Hematopoietic multipotent progenitor cell treated with erythropoietin and hydrocortisone succinate and interleukin-3 and kit ligand, for 17 days (in vitro differentiated cells): ENCODE measurements around the gene PRKCE.

Experiments
- DNase-seq: peaks from one replicate; pipeline ENCODE4 v3.0.0-alpha.2; 2015; ENCODE audit warnings: low spot score

PRKCE gene

DNA sequence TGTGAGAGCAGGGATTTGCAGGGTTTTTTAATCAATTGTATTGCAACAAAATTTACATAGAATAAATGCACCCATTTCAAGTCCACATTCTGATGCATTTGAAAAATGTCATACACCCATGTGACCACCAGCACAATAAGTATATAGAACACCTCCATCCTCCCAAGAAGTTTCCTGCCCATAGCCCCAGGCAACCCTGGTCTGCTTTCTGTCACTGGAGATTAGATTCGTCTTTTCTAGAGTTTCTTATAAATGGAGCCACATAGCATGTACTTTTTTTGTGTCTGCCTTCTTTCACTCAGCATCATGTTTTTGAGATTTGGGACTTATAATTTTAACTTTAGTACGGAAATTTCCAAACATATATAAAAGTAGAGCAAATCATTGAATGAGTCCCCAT, 518.6 kb downstream of the PRKCE start:
- no peak for DNase-seq

DNA sequence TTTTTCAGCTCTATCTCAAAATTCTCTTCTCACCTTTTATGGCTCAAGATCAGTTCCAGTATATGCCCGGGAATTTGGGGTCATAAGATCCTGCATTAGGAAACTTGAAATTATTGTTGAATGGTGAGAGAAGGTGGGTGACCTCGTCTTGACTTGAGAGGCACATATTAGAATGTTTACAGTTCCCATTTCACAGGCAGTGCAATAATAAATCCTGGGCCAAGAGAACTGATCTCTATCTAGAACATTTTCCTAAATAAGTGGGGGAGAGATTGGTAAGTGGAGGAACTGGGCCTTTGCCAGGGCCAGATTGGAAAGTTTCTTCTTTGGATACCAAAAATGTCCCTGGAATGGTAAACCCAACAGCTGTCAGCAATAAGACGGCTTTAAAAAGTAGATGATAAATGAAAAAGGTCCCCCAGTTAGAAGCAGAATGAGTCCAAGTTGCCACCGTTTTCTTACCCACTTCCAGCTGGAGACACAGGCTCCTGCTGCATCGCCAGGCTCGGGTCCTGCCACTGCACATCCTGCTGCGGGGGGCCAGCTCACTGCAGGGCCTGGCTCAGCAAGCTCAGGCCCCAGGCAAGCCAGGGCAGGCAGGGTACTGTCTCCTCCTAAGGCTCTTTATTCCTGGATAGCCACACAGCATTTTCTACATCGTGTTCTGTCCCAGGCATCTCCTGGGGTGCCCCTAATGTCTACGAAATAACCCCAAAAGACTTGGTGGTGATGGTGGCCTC, 519.3 kb downstream of the PRKCE start:
- DNase-seq = no peak

DNA sequence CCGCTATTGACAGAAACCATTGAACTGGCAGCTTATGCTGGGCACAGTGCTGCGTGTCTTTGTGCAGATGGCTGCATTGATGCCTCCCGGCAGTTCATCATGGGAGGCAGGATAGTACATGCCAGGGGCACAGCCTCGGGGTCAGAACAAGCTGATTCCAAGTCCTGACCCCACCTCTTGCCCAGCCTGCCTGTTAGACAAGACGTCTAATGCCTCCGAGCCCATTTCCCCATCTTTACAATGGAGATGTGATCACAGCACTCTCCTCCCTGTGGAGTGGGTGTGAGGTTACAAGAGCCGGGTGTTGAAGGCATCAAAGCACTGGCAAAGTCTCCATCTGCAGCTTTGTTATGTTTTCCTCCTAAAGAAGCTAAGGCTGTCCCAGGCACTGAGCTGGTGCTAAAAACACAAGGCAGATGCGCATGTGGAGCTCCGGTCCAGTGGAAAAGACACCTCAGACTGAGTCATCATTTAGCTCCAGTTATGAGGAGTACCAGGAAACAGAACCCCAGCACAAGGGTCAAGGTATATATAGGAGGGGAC, 520.0 kb downstream of the PRKCE start:
- DNase-seq = no peak

DNA sequence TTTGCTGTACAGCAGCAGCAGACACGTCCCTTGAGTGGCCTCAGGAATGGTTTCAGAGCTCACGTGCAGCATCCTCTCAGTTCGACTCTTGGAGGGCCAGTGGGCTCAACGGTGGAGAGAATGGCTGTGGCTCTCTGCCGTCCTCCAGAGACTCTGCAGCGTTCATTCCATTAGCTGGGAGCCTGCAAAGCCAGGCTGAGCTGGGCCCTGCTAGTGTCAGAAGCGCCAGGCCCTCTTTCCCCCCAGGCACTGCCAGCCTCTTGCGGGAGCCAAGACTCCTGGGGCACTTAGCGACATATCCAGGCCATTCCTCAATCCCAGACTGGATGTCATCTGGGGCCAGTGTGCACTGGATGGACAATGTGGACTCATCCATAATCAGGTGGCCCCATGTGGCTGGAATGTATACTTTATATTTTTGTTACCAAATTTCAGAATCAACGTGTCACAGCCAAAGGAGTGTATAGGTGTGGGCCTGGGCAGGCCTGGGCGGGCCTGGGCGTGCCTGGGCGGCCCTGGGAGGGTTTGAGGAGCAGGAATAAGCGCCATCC, 520.6 kb downstream of the PRKCE start:
- DNase-seq = no peak

DNA sequence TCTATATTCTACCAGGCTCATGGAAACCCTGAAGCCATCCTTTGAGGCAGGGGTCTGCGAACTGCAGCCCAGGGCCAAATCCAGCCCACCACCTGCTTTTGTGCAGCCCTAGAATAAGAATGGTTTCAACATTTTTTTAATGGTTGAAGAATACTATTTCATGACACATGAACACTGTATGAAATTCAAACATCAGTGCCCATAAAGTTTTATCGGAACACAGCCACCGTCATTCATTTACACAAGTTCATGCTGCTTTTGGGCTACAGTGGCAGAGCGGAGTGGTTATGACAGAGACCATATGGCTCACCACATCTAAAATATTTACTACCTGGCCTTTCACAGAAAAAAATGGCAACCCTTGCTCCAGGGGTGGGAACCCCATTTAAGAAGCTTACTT, 521.6 kb downstream of the PRKCE start:
- DNase-seq = no peak

DNA sequence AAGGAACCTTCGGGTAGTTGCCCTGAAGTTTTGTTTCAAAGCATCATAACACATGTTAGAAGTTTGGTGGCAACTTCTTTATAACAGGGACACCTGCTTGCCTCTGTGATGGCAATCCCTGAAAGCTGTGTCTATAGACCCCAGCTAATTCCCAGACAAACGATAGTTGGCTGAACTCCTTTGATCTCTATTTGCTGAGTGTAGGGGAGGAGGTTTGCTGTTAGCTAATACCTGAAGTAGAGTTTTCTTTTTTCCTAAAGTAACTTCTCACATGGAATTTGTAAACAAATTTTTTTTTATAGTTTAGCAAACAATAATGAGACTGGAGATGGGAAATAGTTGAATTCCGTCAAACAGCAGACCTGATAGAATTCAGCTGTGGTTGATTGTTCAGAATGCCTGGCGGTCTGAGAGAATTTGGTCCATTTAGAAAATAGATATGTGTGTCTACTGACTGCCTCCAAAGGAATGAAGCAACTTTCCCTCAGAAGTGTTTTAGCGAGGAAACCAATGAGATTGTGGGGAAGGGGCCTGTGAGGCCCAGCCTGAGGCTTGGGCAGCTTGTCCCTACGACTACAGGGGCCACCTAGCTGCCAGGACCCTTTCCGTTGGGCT, 522.3 kb downstream of the PRKCE start:
- DNase-seq = no peak

DNA sequence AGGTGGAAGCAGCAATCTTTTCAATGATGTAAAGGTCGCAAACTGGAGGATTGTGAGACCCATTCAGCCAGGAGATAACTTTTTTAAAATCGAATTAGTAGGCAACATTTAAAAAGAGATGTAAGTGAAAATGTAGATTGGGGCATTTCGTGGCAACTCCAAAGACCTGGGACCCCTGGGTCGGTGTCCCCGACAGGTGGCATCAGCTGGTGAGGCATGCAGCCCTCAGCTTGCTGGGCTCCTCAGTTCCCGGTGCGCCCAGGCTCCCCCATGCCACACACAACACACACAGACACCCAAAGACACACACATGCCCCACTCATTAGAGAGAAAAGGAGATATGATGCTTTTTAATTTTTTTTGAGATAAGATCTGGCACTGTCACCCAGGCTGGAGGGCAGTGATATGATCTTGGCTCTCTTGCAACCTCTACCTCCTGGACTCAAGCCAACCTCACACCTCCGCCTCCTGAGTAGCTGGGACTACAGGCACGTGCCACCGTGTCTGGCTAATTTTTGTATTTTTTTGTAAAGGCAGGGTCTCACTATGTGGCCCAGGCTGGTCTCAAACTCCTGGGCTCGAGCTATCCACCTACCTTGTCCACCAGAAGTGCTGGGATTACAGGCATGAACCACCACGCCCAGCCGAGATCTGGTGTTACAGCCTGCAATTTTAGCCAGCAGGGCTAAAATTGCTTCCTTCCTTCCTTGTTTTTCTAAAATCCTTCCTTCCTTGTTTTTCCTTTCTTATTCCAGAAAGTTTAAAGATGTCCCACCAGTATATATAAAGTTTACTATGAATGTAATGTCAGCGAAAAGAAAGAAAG, 523.1 kb downstream of the PRKCE start:
- DNase-seq = no peak

DNA sequence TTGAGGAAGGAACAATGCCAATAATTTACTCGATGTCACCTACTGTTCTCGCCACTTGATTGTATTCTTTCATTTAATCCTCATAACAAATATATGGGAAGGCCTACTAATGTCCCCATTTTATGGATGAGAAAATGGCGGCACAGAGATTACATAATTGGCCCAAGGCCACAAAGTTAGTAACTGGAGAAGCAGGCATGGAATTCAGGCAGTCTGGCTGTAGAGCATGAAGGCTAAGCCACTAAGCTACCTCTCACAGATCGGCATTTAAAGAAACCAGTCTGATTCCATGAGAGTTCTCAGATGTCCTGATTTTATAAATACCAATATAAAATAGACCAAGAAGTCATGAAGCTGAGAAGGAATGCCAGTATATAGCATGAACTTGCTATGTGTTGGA, 523.9 kb downstream of the PRKCE start:
- no peak for DNase-seq

DNA sequence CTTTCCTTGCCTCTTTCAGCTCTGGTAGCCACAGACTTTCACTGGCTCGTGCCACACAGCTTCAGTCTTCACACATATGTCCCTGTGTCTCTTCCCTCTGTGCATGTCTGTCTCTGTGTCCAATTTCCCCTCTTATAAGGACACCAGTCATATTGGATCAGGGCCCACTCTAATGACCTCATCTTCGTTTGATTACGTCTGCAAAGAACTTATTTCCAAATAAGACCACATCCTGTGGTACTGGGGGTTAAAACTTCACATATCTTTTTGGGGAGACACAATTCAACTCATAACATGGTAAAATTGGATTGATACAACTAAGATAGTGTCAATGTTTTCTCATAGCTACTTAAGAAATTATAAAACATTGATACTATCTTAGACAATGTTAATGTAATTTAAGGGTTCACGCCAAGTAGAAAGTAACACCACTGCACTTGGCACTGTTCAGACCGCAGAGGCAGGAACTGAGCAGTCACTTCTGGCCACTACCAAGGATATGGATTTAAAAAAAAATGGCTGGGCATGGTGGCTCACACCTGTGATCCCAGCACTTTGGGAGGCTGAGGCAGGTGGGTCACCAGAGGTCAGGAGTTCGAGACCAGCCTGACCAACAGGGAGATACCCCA, 526.1 kb downstream of the PRKCE start:
- no peak for DNase-seq

DNA sequence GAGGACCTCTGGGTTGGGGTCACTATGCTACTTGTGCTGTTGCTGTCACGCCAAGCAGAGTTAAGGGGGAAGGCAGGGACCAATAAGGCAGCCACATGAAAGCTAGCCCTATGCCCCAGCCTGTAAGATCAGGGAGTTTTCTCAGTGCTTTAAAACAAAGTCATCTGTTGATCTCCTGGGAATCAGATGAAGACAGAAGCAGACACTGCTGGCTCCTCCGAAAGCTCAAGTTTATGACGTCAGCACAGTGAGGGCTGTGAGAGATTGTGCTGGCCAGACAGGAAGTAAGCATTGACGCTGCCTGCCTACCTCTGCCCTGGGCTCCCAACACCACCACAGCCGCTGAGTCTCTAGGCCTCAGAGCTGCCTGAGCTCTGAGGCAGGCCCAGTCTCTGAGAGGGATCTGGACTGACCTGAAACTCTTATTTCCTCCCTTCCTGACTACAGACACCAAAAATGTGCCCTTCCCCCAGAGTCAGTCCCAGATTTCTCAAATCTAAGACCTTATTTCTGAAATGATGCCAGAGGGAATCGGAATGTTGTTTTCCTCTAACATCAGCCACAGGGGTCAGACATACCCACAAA, 527.7 kb downstream of the PRKCE start:
- DNase-seq = no peak

DNA sequence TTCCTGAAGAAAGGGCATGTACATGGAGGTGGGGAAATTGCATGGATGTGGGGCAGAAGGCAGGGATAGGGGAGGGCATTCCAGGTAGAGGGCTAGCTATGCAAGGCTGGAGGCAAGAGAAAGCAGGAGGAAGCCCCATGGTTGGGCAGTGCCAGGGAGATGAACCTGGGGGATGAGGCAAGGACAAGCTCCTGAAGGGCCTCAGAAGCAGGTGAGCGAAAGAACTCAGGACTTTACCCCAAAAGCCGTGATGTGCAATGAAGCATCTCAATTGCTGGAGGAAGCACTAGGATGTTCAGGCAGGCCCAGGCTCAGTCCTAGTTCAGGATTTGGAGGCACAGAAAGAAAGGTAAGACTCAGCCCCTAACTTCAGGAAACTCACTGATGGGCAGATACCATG, 528.7 kb downstream of the PRKCE start:
- DNase-seq = no peak

DNA sequence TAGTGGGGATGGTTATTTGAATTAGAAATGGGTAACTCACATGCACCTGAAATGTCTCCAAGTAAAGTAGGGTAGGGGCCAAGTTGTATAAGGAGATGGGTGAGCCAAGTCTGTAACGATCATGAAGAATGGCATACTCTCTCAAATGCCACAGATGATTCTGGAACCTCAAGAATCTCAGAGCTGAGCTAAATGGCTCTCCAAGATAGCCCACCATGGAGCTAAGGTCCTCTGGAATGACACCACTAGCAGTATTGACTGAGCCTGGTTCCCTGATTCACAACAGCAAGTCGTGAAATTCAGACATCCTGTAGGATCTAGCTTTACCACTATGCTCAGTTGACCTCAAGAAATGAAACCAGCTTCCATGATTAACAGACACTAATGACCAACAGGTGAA, 529.8 kb downstream of the PRKCE start:
- no peak for DNase-seq

DNA sequence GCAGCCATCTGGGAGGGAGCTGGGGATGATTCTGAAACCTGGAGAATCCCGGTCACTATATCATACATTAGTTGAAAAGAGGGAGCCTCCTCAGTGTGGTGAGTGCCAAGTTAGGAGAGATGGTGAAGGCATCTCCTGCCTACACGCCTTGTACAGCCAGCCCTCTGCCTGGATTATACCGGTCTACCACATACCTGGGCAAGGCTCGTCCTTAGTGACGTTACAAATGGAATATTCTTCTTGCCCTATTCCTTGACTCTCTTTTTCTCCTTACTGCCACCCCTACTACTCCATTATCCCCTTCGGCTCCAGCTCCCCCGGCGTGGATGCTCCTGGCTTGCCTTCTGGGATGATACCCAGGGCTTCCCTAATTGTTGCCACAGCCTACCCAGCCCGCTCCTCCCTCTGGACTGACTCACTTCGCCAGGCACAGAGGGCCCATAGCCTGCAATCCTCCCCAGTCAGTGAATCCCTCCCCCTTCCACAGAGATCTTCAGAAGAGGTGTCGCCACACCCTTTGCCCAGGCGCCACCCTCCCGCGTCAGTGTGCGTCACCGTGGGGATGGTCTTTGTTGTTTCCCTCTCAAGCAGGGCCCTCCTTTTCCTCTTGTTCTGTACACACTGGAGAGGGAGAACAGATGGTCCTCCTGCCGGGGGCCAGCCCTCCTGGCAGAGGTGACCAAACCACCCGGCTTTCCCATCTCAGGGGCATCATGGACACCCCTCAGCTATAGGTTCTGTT, 530.5 kb downstream of the PRKCE start:
- DNase-seq = no peak

DNA sequence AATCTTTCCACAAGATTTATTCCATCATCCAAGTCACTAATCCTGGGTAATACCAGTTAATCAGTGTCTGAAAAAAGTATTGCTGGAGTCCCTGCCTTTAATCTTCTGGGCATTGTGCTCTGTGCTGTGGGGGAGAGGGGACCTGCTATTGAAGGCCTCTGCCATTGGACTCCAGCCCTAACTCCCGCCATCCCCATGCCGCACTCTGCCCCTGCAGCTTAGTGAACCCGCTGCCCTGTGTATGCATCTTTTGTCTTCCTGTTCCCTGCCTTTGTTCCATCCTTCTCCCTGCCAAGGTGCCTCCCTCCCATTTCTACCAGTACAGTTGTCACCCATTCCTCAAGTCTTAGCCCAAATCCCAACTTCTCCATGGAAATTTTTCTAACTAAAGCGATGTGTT, 532.0 kb downstream of the PRKCE start:
- no peak for DNase-seq

DNA sequence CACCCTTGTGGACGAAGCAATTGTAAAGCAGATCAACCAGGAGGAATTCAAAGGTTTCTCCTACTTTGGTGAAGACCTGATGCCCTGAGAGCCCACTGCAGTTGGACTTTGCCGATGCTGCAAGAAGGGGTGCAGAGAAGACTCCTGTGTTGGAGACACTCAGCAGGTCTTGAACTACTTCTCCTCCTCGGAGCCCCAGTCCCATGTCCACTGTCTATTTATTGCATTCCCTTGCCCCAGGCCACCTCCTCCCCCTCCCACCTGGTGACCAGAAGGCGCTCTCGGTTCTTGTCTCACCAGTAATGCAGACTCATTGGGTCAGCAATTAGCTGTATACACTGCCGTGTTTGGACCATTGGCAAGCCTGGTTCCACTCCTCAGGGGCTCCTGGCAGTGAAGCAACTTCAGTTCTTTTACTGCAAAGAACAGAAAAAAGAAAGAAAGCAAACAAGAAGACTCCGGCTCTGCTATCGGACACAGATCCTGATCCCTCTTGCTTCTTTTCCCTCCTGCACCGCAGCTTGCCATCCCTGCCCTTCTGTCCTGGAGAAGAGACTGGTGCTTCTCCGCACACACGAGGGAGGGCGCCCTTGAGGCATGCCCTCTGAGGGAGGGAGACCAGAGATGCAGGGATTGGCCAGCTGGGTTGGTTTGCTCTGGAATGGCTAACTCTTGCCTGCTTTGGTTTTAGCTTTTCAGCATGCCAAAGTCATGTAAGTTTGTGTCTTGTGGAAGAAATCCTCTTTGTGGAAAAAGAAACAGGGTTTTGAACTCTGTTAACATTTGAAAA, 533.5 kb downstream of the PRKCE start:
- no peak for DNase-seq

DNA sequence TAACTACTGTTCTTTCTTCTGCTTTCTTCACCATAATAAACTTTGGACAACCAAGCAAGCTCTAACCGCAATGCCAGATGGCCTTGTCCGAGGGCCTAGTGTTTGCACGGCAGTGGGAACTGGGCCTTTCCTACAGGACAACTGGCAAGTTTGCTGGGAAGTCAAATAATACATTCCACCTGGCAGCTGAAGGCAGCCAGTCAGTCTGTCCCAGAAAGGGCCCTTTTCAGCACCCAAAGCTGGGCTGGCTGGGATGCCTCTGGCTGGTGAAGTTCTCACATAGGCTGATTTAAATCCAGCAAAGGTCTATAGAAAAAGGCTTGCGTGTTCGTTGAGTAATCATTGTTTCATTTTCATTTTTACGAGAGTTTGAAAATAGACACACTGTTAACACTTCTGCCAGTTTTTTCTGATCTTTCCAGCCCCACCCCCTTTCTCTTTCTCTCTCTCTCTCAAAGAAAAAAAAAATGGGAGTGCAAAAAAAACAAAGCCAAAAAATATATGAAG, 535.7 kb downstream of the PRKCE start:
- DNase-seq = no peak

DNA sequence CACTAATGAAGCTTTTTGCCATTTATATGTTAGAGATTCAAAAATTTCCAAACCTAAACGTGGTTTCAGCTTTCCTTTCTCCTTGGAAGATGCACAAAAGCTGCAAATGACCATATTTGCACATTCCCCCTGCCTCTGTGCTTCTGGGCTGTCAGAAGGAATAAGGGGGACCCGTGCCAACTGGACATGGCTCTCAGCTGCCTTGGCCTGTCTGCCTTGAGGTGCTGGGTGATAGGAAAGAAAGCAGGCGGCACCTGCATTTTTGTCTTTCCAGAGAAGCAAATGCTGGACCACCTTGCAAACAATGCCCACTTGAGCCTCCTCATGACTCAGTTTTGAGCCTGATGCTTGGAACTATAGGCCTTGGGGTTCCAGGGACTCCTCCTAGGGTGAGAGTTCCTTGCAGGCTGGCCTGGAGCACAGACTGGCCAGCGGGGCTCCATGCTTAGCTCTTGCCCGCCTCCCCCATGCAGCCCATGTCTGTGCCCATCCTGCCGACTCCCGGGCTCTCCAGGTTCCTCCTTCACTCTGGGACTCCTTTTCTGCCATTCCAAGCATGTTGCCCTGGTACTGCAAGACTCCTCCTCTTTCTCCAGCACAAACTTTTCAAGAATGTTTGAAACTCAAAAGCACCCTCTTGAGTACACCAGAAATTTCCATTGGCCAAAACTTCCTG, 536.7 kb downstream of the PRKCE start:
- no peak for DNase-seq

DNA sequence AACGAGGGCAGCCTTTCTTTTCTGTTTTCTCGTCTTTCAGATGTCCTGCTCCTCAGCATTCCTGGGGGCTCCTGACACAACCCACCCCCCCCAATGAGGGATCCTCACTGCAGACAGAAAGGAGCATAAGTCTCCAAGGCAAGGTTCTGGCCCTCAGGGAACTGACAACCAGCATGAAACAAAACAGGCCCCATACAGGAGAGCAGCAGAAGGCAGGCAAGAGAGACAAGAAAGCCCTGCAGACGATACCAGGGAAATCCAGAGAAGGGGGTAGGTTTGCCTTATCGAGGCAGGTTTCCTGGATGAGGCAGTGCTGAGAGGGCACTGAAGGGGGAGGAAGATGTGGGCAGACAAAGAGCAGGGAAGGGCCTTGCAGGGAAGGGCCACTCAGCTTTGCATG, 541.9 kb downstream of the PRKCE start:
- no peak for DNase-seq

DNA sequence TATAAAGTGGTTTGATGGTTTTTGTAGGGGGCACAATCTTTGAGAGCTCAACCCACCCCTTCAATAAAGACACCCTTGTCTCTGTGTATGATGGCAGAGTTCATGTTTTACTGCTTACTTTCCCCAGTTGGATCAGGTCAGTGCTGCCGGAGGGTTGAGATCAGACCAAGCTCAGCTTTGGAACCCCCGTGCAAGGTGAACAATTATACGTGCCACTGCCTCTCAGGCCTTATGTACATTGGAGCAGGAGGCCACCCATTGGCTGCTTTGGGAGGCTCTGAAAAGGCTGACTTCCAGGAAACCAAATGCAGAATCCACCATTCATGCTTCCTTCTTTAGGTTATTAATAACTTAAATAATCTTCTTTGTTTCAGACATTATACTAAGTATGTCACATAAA, 542.4 kb downstream of the PRKCE start:
- no peak for DNase-seq
